Lung (tissue), 12 donors: ENCODE measurements around the gene XRCC4. TPM values are rescaled to one million over a fixed set of nuclear protein-coding genes. Genes with fewer than 3 reads are reported as not detected.
A peak's percentile ranks its signal among the peaks of the same experiment; 100 is the strongest.

Experiments
- ATAC-seq: fragments of 200-7000 bp; cut with Tn5 transposase; one replicate; pipeline ENCODE4 v1.9.1; 2020; ENCODE audit warnings: moderate number of reproducible peaks; ENCODE audit not compliant: insufficient read depth, low FRiP score
- DNase-seq, 3 donors: peaks; one replicate each; pipeline ENCODE4 v3.0.0-alpha.2; 2013 to 2017
- H3K27ac ChIP-seq, 2 donors: one replicate each; pipeline ENCODE4 v1.5.1; 2013; ENCODE audit warnings: mild to moderate bottlenecking in 2 of 2, moderate library complexity in 2 of 2, control low read depth in 1 of 2, inconsistent platforms in 1 of 2, low read depth in 1 of 2, low read length in 1 of 2
- H3K27me3 ChIP-seq, 3 donors: one replicate each; pipeline ENCODE4 v1.5.1; 2013; ENCODE audit warnings: low read length in 2 of 3; ENCODE audit not compliant: control insufficient read depth in 3 of 3, insufficient read depth in 3 of 3
- H3K36me3 ChIP-seq, 4 donors: one replicate each; pipeline ENCODE4 v1.5.1; 2013; ENCODE audit warnings: low read length in 4 of 4, mild to moderate bottlenecking in 1 of 4, moderate library complexity in 1 of 4; ENCODE audit not compliant: control insufficient read depth in 4 of 4, insufficient read depth in 4 of 4
- H3K4me1 ChIP-seq, 5 donors: one replicate each; pipeline ENCODE4 v1.5.1; 2013; ENCODE audit warnings: low read length in 5 of 5, mild to moderate bottlenecking in 2 of 5, moderate library complexity in 1 of 5; ENCODE audit not compliant: control insufficient read depth in 5 of 5, insufficient read depth in 5 of 5
- H3K4me3 ChIP-seq: one replicate; pipeline ENCODE4 v1.5.1; 2013; ENCODE audit warnings: mild to moderate bottlenecking, control low read depth, moderate library complexity
- H3K9ac ChIP-seq, 2 donors: one replicate each; pipeline ENCODE4 v1.5.1; 2013; ENCODE audit warnings: low read length in 2 of 2, control low read depth in 1 of 2; ENCODE audit not compliant: insufficient read depth in 1 of 2
- H3K9me3 ChIP-seq, 4 donors: one replicate each; pipeline ENCODE4 v1.5.1; 2013; ENCODE audit warnings: low read length in 3 of 4, mild to moderate bottlenecking in 1 of 4, moderate library complexity in 1 of 4; ENCODE audit not compliant: control insufficient read depth in 4 of 4, insufficient read depth in 3 of 4
- WGBS, 2 donors: extraction: QIAGEN DNeasy Blood & Tissue Kit; methylation state at CpG; one replicate each; pipeline ENCODE4 v1.1.7; 2013; 5-methylcytosine and 5-hydroxymethylcytosine counted together
- polyA plus RNA-seq, 2 donors: library from polyadenylated mRNA; stranded (reverse); fragments of 200-250 nt; gene quantifications; one replicate each; pipeline ENCODE4 v1.2.1, GENCODE V29; 2013
- total RNA-seq, 2 donors: library from RNA; depleted of rRNA in 1 of 2; stranded (reverse); fragments of >200 nt in 1 of 2; gene quantifications; one replicate each; pipeline ENCODE4 v1.2.1, GENCODE V29; 2014 to 2021
- TF ChIP-seq, protein P1 (sequence below): IDR thresholded peaks from 2 replicates; pipeline ENCODE4 v1.5.1; 2012; ENCODE audit warnings: mild to moderate bottlenecking; ENCODE audit errors: control extremely low read depth, extremely low read depth
- donor health status: control.
- donor health status: control.
- donor health status: Bipolar disorder and iron deficiency.
- donor health status: healthy.
- donor health status: DM: yes; HTN: yes; CAD: no.

Gene XRCC4
- total and polyA plus RNA-seq, 4 donors, result 3.8 to 10.7 (median 8.4) TPM

- H3K9ac ChIP-seq, result no peak overlapping the region
- TF ChIP-seq, protein P1, sequence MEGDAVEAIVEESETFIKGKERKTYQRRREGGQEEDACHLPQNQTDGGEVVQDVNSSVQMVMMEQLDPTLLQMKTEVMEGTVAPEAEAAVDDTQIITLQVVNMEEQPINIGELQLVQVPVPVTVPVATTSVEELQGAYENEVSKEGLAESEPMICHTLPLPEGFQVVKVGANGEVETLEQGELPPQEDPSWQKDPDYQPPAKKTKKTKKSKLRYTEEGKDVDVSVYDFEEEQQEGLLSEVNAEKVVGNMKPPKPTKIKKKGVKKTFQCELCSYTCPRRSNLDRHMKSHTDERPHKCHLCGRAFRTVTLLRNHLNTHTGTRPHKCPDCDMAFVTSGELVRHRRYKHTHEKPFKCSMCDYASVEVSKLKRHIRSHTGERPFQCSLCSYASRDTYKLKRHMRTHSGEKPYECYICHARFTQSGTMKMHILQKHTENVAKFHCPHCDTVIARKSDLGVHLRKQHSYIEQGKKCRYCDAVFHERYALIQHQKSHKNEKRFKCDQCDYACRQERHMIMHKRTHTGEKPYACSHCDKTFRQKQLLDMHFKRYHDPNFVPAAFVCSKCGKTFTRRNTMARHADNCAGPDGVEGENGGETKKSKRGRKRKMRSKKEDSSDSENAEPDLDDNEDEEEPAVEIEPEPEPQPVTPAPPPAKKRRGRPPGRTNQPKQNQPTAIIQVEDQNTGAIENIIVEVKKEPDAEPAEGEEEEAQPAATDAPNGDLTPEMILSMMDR, result no peak
- no peak overlapping the region for H3K27ac ChIP-seq
- no peaks in the 10 kb centered on the region for H3K27me3 ChIP-seq
- H3K4me1 ChIP-seq, result peaks cover 0 to 29% (median 0%) of the 10 kb centered on the region in 5 donors
- H3K9me3 ChIP-seq, result no peaks in the 10 kb centered on the region
- peak in 1 of 3 donors; percentile 34 for DNase-seq
- H3K4me3 ChIP-seq, result no peak overlapping the region
- no peak for ATAC-seq
- no peaks in the 10 kb centered on the region for H3K36me3 ChIP-seq
- 90% methylated on average over 3 of the region's 3 CpGs for WGBS, 2 donors
Observed at GRCh38 chr5:83375049-83375745, 297.9 kb downstream of the XRCC4 start.

DNA sequence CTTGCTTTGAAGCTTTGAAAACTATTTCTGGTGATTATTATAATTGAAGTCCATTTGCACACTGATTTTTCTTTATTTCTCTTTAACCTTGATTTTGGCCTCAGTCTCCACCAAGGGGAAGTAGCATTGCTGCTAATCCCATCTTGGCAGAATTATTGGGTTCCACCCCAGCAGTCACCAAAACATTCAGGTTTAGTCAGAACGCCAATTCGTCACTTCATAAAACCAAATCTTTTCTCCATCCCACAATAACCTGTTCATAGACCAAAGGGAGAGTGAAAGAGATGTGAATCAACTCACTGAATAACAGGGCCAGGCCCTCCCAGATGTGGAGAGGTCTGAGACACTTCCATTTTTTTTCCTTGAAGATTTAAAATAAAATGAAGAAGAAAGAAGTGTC, 299.1 kb downstream of the XRCC4 start:
- WGBS, 2 donors, result 93 to 95% methylated on average over 2 of the region's 2 CpGs
- H3K4me1 ChIP-seq, result peaks cover 0 to 26% (median 0%) of the 10 kb centered on the region in 5 donors
- H3K9me3 ChIP-seq, result no peaks in the 10 kb centered on the region
- H3K27me3 ChIP-seq, result no peaks in the 10 kb centered on the region
- H3K4me3 ChIP-seq, result no peak overlapping the region
- DNase-seq (no peak), ATAC-seq (no peak)
- H3K27ac ChIP-seq, result no peak overlapping the region
- TF ChIP-seq, protein P1, result no peak
- H3K9ac ChIP-seq, result no peak overlapping the region
- no peaks in the 10 kb centered on the region for H3K36me3 ChIP-seq

- H3K9me3 ChIP-seq, result no peaks in the 10 kb centered on the region
- no peak overlapping the region for H3K27ac ChIP-seq
- H3K4me3 ChIP-seq, result no peak overlapping the region
- peaks cover 0 to 23% (median 0%) of the 10 kb centered on the region in 5 donors for H3K4me1 ChIP-seq
- WGBS, 2 donors, result 70 to 75% methylated on average over 3 of the region's 3 CpGs
- H3K27me3 ChIP-seq, result no peaks in the 10 kb centered on the region
- ATAC-seq, result no peak
- H3K36me3 ChIP-seq, result no peaks in the 10 kb centered on the region
- no peak for DNase-seq
- TF ChIP-seq, protein P1, result no peak
- H3K9ac ChIP-seq, result no peak overlapping the region
Observed at GRCh38 chr5:83377131-83377865, 300.0 kb downstream of the XRCC4 start.
